IPS DF 6.9 (cell line): ENCODE results near the gene SLC66A3.

Experiments
- DNase-seq: peaks from one replicate; pipeline ENCODE4 v3.0.0-alpha.2; 2013; ENCODE audit warnings: low read depth, low spot score
- H3K27ac ChIP-seq: one replicate; pipeline ENCODE4 v1.5.1; 2013; ENCODE audit warnings: low read length, control low read depth
- H3K27me3 ChIP-seq: 2 replicates; pipeline ENCODE4 v1.6.1; 2013; ENCODE audit warnings: mild to moderate bottlenecking, low read length; ENCODE audit not compliant: control insufficient read depth, insufficient read depth
- H3K36me3 ChIP-seq: 2 replicates; pipeline ENCODE4 v1.6.1; 2013; ENCODE audit warnings: low read length; ENCODE audit not compliant: control insufficient read depth, insufficient read depth
- H3K4me1 ChIP-seq: 2 replicates; pipeline ENCODE4 v1.6.1; 2013; ENCODE audit warnings: low read length; ENCODE audit not compliant: control insufficient read depth, insufficient read depth
- H3K4me3 ChIP-seq: 2 replicates; pipeline ENCODE4 v1.5.1; 2013; ENCODE audit warnings: mild to moderate bottlenecking, low read length
- H3K9me3 ChIP-seq: 2 replicates; pipeline ENCODE4 v1.6.1; 2013; ENCODE audit warnings: low read length, inconsistent platforms; ENCODE audit not compliant: control insufficient read depth, insufficient read depth
- WGBS: extraction: QIAGEN DNeasy Blood & Tissue Kit; methylation state at CpG from one replicate; pipeline ENCODE4 v1.1.7; 2013; ENCODE audit warnings: mixed read lengths, missing lambda C conversion rate; ENCODE audit not compliant: insufficient read length, insufficient coverage; 5-methylcytosine and 5-hydroxymethylcytosine counted together

The SLC66A3 gene

GRCh38 chr2:11179899-11180298 lies 24.6 kb downstream of the SLC66A3 start:
- Histone ChIP-seq H3K27ac (no peak overlapping the region), H3K9me3 (no peaks in the 10 kb centered on the region), H3K36me3 (no peaks in the 10 kb centered on the region), H3K4me3 (no peak overlapping the region), H3K27me3 (no peaks in the 10 kb centered on the region), H3K4me1 (no peaks in the 10 kb centered on the region)
- WGBS = no CpG with 5 or more reads among the region's 4 CpGs
- no peak for DNase-seq

DNA sequence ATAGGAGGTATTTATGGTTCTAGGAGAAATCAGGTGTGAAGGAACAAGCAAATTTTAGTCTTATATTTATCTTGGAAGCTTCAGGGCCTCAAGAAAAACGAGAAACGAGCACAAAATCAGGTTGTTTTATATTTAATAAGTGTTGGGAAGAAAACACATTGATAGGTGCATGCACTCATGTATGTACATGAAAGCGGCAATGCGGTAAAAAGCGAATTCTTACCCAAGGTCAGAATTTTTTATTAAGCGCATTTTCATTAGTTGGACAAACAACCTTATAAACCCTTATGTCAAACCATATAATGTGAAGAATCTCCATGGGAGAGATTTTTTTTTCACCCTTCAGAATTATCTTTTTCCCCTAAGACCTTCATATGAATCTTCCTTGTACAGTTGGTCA lies 25.4 kb downstream of the SLC66A3 start:
- no CpG with 5 or more reads among the region's 6 CpGs for WGBS
- H3K4me3 ChIP-seq = no peak overlapping the region
- no peaks in the 10 kb centered on the region for H3K36me3 ChIP-seq
- H3K27me3 ChIP-seq = no peaks in the 10 kb centered on the region
- DNase-seq = no peak
- no peaks in the 10 kb centered on the region for H3K9me3 ChIP-seq
- no peak overlapping the region for H3K27ac ChIP-seq
- H3K4me1 ChIP-seq = no peaks in the 10 kb centered on the region

DNA sequence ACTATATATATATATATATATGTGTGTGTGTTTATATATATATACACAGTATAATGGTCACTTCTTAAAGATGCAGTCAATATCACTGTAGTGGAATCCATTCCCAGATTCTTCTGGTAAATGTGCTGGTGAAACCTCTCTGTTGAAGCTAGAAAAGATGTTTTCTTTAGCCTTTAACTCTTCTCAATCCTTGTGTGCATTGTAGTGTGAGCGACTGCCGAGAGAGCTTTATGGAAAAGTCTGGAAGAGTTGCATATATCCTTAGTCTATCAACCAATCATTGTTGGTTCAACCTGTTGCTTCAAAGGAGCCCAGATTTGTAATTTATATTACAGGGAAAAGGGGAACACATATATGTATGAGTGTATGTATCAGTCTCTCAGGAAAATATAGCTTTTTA lies 27.7 kb downstream of the SLC66A3 start:
- H3K27ac ChIP-seq = no peak overlapping the region
- H3K4me1 ChIP-seq = no peaks in the 10 kb centered on the region
- no peak for DNase-seq
- H3K9me3 ChIP-seq = no peaks in the 10 kb centered on the region
- no peak overlapping the region for H3K4me3 ChIP-seq
- no peaks in the 10 kb centered on the region for H3K27me3 ChIP-seq
- H3K36me3 ChIP-seq = no peaks in the 10 kb centered on the region
- WGBS = no CpG with 5 or more reads among the region's 2 CpGs

DNA sequence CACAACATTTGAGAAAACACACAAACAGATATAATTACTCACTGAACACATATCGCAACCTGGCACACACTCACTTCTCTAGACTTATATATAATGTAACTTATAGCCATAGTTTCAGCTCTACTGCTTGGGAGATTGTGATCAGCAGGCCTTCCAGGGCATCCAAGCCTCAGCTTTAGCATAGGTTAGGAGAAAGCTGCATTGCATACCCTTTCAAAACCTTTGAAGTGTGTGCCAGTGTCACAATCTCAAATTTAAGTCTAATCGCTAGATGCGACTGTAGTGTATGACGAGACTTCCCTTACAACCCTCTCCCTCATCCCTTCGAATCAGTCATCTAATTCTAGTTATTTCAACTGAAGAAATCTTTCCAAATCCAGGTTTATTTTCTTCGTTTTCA lies 30.9 kb downstream of the SLC66A3 start:
- H3K36me3 ChIP-seq = no peaks in the 10 kb centered on the region; the same call in 1 of the 2 replicates
- no CpG with 5 or more reads among the region's 6 CpGs for WGBS

DNA sequence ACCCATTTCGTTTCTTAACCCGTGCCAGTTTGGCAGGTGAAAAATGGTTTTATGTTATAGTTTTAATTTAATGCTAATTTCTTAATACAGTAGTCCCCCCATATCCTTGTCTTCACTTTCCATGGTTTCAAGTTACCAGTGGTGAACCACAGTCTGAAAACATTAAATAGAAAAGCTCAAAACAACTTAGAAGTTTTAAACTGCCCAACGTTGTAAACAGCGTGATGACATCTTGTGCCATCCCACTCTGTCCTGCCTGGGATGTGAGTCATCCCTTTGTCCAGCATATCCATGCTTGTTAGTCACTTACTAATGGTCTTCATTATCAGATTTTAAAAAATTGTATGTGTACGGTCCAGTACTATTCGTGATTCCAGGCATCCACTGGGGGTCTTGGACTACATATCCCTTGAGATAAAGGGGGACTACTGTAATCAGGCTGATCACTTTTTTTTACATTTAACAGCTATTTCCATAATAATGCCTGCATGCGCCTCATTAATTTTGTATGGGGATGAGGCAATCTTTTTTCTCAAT lies 31.9 kb downstream of the SLC66A3 start:
- H3K9me3 ChIP-seq = no peaks in the 10 kb centered on the region
- H3K27me3 ChIP-seq = no peaks in the 10 kb centered on the region
- H3K4me1 ChIP-seq = no peaks in the 10 kb centered on the region
- WGBS = no CpG with 5 or more reads among the region's 7 CpGs
- no peaks in the 10 kb centered on the region; the same call in 1 of the 2 replicates for H3K36me3 ChIP-seq
- DNase-seq = no peak
- H3K27ac ChIP-seq = no peak overlapping the region
- no peak overlapping the region for H3K4me3 ChIP-seq

More for the DNA sequence above, 30.9 kb downstream of the SLC66A3 start:
- H3K9me3 ChIP-seq = no peaks in the 10 kb centered on the region
- no peaks in the 10 kb centered on the region for H3K4me1 ChIP-seq
- no peak overlapping the region for H3K4me3 ChIP-seq
- no peaks in the 10 kb centered on the region for H3K27me3 ChIP-seq
- DNase-seq = no peak
- no peak overlapping the region for H3K27ac ChIP-seq

- H3K4me3 ChIP-seq = no peak overlapping the region
- H3K36me3 ChIP-seq = no peaks in the 10 kb centered on the region; the same call in 1 of the 2 replicates
- no peak for DNase-seq
- no peaks in the 10 kb centered on the region for H3K27me3 ChIP-seq
- H3K9me3 ChIP-seq = no peaks in the 10 kb centered on the region
- H3K4me1 ChIP-seq = no peaks in the 10 kb centered on the region
- H3K27ac ChIP-seq = no peak overlapping the region
- WGBS = no CpG with 5 or more reads among the region's 2 CpGs
Measured at GRCh38 chr2:11187731-11188130, 32.5 kb downstream of the SLC66A3 start.

GRCh38 chr2:11196246-11196645 lies 41.0 kb downstream of the SLC66A3 start:
- H3K9me3 ChIP-seq = no peaks in the 10 kb centered on the region
- no CpG with 5 or more reads among the region's 3 CpGs for WGBS
- no peaks in the 10 kb centered on the region for H3K27me3 ChIP-seq
- peaks cover 2% of the 10 kb centered on the region; the same call in 1 of the 2 replicates for H3K36me3 ChIP-seq
- H3K4me3 ChIP-seq = no peak overlapping the region
- no peak overlapping the region for H3K27ac ChIP-seq
- no peak for DNase-seq
- H3K4me1 ChIP-seq = no peaks in the 10 kb centered on the region

GRCh38 chr2:11200651-11201050 lies 45.4 kb downstream of the SLC66A3 start:
- no peak overlapping the region for H3K4me3 ChIP-seq
- no CpG with 5 or more reads among the region's 2 CpGs for WGBS
- H3K4me1 ChIP-seq = no peaks in the 10 kb centered on the region
- no peak overlapping the region for H3K27ac ChIP-seq
- no peak for DNase-seq
- no peaks in the 10 kb centered on the region for H3K9me3 ChIP-seq
- no peaks in the 10 kb centered on the region for H3K27me3 ChIP-seq
- peaks cover 2% of the 10 kb centered on the region; the same call in 1 of the 2 replicates for H3K36me3 ChIP-seq

DNA sequence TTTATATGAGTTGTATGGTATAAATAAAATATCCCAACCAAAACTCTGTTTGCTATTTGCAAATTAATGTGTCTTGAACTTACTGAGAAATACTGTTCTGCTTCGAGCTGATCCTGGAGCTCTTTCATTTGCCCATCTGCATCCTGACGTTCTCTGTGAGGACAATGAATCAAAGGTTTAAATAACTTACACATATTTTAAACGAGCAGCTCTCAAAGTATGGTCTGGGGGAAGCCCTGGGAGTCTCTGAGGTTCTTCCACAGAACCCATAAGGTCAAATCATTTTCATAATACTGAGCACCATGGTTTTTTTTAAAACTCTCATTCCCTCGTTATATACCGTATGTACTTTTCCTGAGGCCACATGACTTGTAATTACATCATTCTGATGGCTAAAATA lies 46.7 kb downstream of the SLC66A3 start:
- Histone ChIP-seq H3K9me3 (no peaks in the 10 kb centered on the region), H3K27me3 (no peaks in the 10 kb centered on the region), H3K4me1 (no peaks in the 10 kb centered on the region), H3K36me3 (peaks cover 2% of the 10 kb centered on the region; the same call in 1 of the 2 replicates), H3K4me3 (no peak overlapping the region), H3K27ac (no peak overlapping the region)
- WGBS = no CpG with 5 or more reads among the region's 5 CpGs
- no peak for DNase-seq

- Histone ChIP-seq H3K27ac (no peak overlapping the region), H3K36me3 (no peaks in the 10 kb centered on the region; the same call in 1 of the 2 replicates), H3K9me3 (no peaks in the 10 kb centered on the region), H3K4me3 (no peak overlapping the region), H3K27me3 (no peaks in the 10 kb centered on the region), H3K4me1 (no peaks in the 10 kb centered on the region)
- no CpG with 5 or more reads among the region's 3 CpGs for WGBS
- no peak for DNase-seq
Measured at GRCh38 chr2:11203480-11203879, 48.2 kb downstream of the SLC66A3 start.

DNA sequence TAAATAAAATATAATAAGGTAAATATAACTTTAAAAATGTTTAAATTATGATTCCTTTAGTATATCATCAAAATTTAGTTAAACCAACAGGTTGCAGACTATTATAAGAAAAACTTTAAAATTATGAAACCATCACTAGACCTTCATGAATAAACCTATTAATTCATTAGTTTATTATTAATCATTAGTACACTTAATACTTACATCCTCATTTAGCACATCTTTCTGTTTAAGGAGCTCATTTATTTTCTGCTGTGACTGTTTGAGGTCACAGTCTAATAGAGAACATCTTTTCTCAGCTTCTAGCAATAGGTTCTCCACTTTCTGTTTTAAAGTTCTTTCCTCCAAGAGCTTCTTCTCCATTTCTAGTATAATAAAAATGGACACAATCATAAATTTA lies 52.8 kb downstream of the SLC66A3 start:
- Histone ChIP-seq H3K4me1 (no peaks in the 10 kb centered on the region), H3K4me3 (no peak overlapping the region), H3K9me3 (no peaks in the 10 kb centered on the region), H3K27me3 (no peaks in the 10 kb centered on the region), H3K36me3 (no peaks in the 10 kb centered on the region), H3K27ac (no peak overlapping the region)
- DNase-seq = no peak
